Coronary artery (tissue), 2 donors: Measurements from ENCODE around the gene B4GALT4.

Experiments used
- DNase-seq: peaks from one replicate; pipeline ENCODE4 v3.0.0-alpha.2; 2017; ENCODE audit warnings: low spot score
- H3K27ac ChIP-seq, 2 donors: fragments of 200-600 bp; sonication (generic); one replicate each; pipeline ENCODE4 v1.5.1; 2016 to 2019
- H3K4me3 ChIP-seq: fragments of 200-600 bp; sonication (generic); 2 replicates; pipeline ENCODE4 v1.5.1; 2016; ENCODE audit warnings: mild to moderate bottlenecking, moderate library complexity
- TF ChIP-seq, protein P1 (sequence below): fragments of 200-600 bp; sonication (generic); IDR thresholded peaks from one replicate; pipeline ENCODE4 v1.5.1; 2019; ENCODE audit warnings: antibody characterized with exemption

Gene B4GALT4

DNA sequence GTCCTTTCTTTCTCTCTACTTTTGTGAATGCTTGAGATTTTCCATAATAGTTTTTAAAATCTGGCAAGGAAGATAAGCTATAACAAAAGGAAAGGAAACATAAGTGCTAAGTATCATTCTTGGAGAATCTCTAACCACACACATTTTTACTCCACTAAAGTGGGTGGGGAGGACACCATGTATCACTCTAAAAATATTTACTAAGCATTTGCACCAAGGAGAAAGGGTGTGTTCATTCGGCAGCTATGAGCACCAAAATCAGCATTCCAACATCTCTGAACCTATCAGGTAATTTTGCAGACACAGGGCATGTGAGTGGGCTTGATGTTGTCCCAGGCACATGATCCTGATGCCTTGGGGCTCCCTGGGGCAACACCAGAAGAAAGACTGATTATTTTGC is 5.5 kb downstream of the B4GALT4 start:
- TF ChIP-seq, protein P1, sequence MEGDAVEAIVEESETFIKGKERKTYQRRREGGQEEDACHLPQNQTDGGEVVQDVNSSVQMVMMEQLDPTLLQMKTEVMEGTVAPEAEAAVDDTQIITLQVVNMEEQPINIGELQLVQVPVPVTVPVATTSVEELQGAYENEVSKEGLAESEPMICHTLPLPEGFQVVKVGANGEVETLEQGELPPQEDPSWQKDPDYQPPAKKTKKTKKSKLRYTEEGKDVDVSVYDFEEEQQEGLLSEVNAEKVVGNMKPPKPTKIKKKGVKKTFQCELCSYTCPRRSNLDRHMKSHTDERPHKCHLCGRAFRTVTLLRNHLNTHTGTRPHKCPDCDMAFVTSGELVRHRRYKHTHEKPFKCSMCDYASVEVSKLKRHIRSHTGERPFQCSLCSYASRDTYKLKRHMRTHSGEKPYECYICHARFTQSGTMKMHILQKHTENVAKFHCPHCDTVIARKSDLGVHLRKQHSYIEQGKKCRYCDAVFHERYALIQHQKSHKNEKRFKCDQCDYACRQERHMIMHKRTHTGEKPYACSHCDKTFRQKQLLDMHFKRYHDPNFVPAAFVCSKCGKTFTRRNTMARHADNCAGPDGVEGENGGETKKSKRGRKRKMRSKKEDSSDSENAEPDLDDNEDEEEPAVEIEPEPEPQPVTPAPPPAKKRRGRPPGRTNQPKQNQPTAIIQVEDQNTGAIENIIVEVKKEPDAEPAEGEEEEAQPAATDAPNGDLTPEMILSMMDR, result no peak
- no peak overlapping the region for H3K27ac ChIP-seq
- no peak for DNase-seq

DNA sequence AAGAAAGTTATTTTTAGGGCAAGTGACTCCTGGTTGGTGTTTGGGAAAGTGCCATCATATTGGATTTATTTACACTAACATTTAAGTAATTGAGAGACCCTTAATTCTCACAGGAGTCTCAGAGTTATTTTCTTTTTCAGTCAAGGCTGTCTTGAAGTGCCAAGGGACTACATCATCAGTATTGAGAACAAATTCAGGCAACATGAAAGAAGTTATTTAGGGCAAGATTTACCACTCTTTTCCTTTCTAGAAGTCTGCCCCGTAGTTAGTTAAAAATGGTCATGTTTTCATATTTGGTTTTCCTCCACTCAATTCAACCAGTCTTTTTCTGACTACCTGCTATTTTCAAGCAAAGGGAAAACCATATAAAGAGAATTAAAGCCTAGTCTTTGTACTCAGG is 6.1 kb downstream of the B4GALT4 start:
- DNase-seq, result no peak
- Histone ChIP-seq H3K27ac (no peak overlapping the region), H3K4me3 (no peak overlapping the region)
- TF ChIP-seq, protein P1, result no peak

More for the DNA sequence above, 5.5 kb downstream of the B4GALT4 start:
- no peak overlapping the region for H3K4me3 ChIP-seq

DNA sequence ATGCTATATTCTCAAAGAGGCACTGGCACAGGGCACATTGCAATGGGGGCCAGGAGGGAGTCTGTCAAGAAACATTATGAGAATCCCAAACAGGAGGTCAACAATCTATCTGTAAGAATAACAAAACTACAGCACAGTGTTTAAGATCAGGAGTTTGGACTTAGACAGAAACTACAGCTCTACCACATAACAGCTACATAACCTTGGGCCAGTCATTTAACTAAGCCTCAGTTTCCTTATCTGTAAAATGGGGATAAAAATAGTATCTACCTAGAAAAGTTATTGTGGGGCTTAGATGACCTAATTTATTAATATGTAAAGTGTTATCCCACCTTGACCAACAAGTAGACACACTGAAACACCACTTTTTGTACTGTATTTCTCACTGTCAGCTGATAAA is 9.9 kb downstream of the B4GALT4 start:
- no peak for DNase-seq
- TF ChIP-seq, protein P1, result no peak
- Histone ChIP-seq H3K4me3 (no peak overlapping the region), H3K27ac (no peak overlapping the region)

DNA sequence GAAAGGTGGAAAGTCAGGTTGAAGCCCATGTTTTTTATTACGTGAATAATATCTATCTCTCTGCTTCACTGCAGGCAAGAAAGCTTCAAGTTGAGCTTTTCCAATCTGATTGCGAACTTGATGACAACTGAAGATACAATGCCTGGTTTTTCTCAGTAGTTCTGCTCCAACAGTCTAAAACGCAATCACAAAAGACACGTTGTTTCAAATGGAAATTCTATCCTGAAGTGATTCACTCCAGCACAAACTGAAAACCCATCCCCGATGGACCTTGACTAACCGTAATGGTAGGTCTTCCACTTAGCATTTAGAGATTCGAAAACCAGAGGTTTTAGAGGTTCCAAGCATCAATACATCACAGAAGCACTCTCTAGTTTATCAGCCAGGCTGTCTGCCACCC is 10.6 kb downstream of the B4GALT4 start:
- TF ChIP-seq, protein P1, result no peak
- no peak for DNase-seq
- H3K27ac ChIP-seq, result no peak overlapping the region
- H3K4me3 ChIP-seq, result no peak overlapping the region

DNA sequence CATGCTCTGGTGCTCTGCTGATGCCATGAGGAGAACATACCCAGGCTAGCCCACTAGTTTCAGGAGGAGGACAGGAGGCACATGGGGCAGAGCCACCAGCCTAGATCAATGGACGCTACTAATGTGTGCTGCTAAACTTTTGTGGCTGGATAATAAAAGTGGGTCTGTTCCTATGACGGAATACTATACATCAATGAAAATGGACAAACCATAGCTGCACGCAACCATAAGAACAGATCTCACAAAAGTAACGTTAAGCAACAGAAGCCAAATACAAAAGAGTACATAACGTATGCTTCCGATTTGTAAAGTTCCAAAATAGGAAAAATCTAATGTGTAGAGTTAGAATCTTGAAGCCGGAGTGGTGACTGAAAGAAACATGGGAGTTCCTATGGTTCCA is 11.5 kb downstream of the B4GALT4 start:
- TF ChIP-seq, protein P1, result no peak
- no peak for DNase-seq
- no peak overlapping the region for H3K27ac ChIP-seq
- no peak overlapping the region for H3K4me3 ChIP-seq

DNA sequence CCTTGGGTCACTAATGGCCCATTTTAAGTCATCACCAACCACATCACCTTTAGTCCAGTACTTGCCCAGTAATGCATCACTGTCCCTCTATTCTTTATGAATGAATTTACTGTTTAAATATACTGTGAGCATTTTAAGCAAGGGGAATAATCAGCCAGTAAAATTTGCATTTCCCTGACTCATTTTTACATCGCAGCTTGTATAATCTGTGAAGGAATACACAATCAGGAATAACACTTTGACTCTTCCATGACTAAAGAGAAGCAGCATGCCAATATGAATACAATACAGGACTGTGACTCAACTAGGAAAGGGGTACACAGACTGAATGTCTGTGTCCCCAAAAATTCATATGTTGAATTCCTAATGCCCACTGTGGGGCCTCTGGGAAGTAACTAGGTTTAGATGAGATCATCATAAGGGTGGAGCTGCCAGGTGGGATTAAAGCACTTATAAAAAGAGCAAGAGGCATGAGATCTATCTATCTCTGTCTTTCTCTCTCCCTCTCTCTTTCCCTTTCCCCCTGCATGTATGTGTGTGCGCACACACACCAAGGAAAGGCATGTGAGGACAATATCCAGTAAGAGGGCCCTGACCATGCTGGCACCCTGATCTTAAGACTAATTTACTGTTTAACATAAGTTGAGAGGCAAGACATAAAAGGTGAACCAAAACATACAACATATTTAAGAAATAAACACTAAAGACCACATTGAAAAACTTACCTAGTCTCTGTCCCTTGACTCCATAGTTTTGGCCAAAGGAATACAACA is 12.1 kb downstream of the B4GALT4 start:
- no peak overlapping the region for H3K4me3 ChIP-seq
- H3K27ac ChIP-seq, result no peak overlapping the region
- TF ChIP-seq, protein P1, result no peak
- DNase-seq, result no peak
